HCT116 (cell line): ENCODE data around the gene PCSK9. TPM values are rescaled to one million over a fixed set of nuclear protein-coding genes. Genes with fewer than 3 reads are reported as not detected.

Source experiments
- ATAC-seq: fragments of 200-7000 bp; cut with Tn5 transposase; 2 replicates; pipeline ENCODE4 v1.9.1; 2020; ENCODE audit warnings: mild to moderate bottlenecking, moderate library complexity
- BruUV-seq: library from RNA; stranded (reverse); fragments of 400-500 nt; replicated peaks from 2 replicates; lab custom pipeline; 2021; lab: Mats Ljungman, UMichigan
- CTCF ChIA-PET: fragments of 300-600 bp; sonication (Branson Sonifier 250); formaldehyde crosslinking; loops from one replicate; lab custom pipeline; 2021; ENCODE audit warnings: antibody characterized with exemption; lab: Charles Lee
- POLR2A ChIA-PET: fragments of 300-600, 350-600 bp; sonication (Branson Sonifier 250); formaldehyde crosslinking; loops from one replicate; lab custom pipeline; 2021; ENCODE audit warnings: antibody characterized with exemption; lab: Charles Lee
- RAD21 ChIA-PET, 2 experiments: fragments of 300-600 bp; sonication (Branson Sonifier 250); formaldehyde crosslinking; loops; one replicate each; lab custom pipeline; 2023; ENCODE audit warnings: low total read pairs in 2 of 2; ENCODE audit not compliant: uncharacterized antibody in 2 of 2, unreplicated experiment in 2 of 2, low non-redundant PET in 1 of 2; lab: Charles Lee
- DNase-seq: peaks from one replicate; pipeline ENCODE4 v3.0.0-alpha.2; 2010; ENCODE audit warnings: low read depth, low spot score
- H2AFZ ChIP-seq: fragments of 200-600 bp; shearing (Covaris generic), sonication (generic); 2 replicates; pipeline ENCODE4 v1.6.1; 2017; ENCODE audit warnings: low read depth, mixed run types, mixed read lengths, antibody characterized with exemption, low read length; ENCODE audit not compliant: poor library complexity, severe bottlenecking
- H3K27ac ChIP-seq: 2 replicates; pipeline ENCODE4 v1.5.1; 2012; ENCODE audit warnings: low read depth, low read length
- H3K27me3 ChIP-seq: fragments of 200-600 bp; sonication (generic); 2 replicates; pipeline ENCODE4 v1.6.1; 2016; ENCODE audit warnings: mixed run types, low read length, mixed read lengths; ENCODE audit not compliant: insufficient read depth
- H3K36me3 ChIP-seq, 2 experiments: fragments of 200-500 bp in 1 of 2; fragments of 200-600 bp in 1 of 2; sonication (Bioruptor generic) in 1 of 2; sonication (generic) in 1 of 2; 2 replicates each; pipeline versions ENCODE4 v1.5.1 to v1.6.1; 2014 to 2016; ENCODE audit warnings: low read length in 2 of 2, inconsistent platforms in 1 of 2, mixed read lengths in 1 of 2, mixed run types in 1 of 2; ENCODE audit not compliant: insufficient read depth in 2 of 2, control insufficient read depth in 1 of 2
- H3K4me1 ChIP-seq, 2 experiments: fragments of 200-600 bp in 1 of 2; sonication (generic) in 1 of 2; 2 replicates each; pipeline versions ENCODE4 v1.5.1 to v1.6.1; 2012 to 2017; ENCODE audit warnings: low read length in 2 of 2, inconsistent platforms in 1 of 2, mild to moderate bottlenecking in 1 of 2, mixed read lengths in 1 of 2, mixed run types in 1 of 2, moderate library complexity in 1 of 2; ENCODE audit not compliant: insufficient read depth in 2 of 2, control insufficient read depth in 1 of 2
- H3K4me2 ChIP-seq: fragments of 200-600 bp; sonication (generic); 2 replicates; pipeline ENCODE4 v1.6.1; 2017; ENCODE audit warnings: mixed run types, low read length, mixed read lengths
- H3K4me3 ChIP-seq, 2 experiments: fragments of 200-600 bp in 1 of 2; sonication (generic) in 1 of 2; replicated peaks in 1 of 2; 2 replicates each; pipeline ENCODE4 v1.5.1; 2011 to 2016; ENCODE audit warnings: low read length in 2 of 2, control low read depth in 1 of 2, low read depth in 1 of 2, mild to moderate bottlenecking in 1 of 2, mixed read lengths in 1 of 2, mixed run types in 1 of 2
- H3K79me2 ChIP-seq: fragments of 200-600 bp; sonication (generic); 2 replicates; pipeline ENCODE4 v1.6.1; 2017; ENCODE audit warnings: mild to moderate bottlenecking, mixed run types, low read length, moderate library complexity, mixed read lengths; ENCODE audit not compliant: insufficient read depth
- H3K9ac ChIP-seq: fragments of 200-600 bp; sonication (generic); 2 replicates; pipeline ENCODE4 v1.6.1; 2016; ENCODE audit warnings: low read length, mixed read lengths
- H3K9me2 ChIP-seq: fragments of 200-600 bp; sonication (generic), shearing (Covaris generic); 2 replicates; pipeline ENCODE4 v1.6.1; 2017; ENCODE audit warnings: mixed run types, mild to moderate bottlenecking, moderate library complexity; ENCODE audit not compliant: insufficient read depth
- H3K9me3 ChIP-seq, 2 experiments: fragments of 200-500 bp in 1 of 2; fragments of 200-600 bp in 1 of 2; sonication (Bioruptor generic) in 1 of 2; sonication (generic) in 1 of 2; 2 replicates each; pipeline ENCODE4 v1.6.1; 2014 to 2017; ENCODE audit warnings: low read length in 2 of 2, mixed read lengths in 2 of 2, inconsistent platforms in 1 of 2, low read depth in 1 of 2, mild to moderate bottlenecking in 1 of 2, mixed run types in 1 of 2, moderate library complexity in 1 of 2; ENCODE audit not compliant: control insufficient read depth in 1 of 2, insufficient read depth in 1 of 2
- H4K20me1 ChIP-seq: fragments of 200-600 bp; sonication (generic), shearing (Covaris generic); 2 replicates; pipeline ENCODE4 v1.6.1; 2017; ENCODE audit warnings: mixed run types, mild to moderate bottlenecking, moderate library complexity; ENCODE audit not compliant: insufficient read depth
- ATF3 ChIP-seq: IDR thresholded peaks from 2 replicates; pipeline ENCODE4 v1.6.1; 2012
- CTCF ChIP-seq, 3 experiments: fragments of 200-600 bp in 1 of 3; sonication (generic) in 1 of 3; IDR thresholded peaks in 2 of 3; conservative IDR thresholded peaks in 1 of 3; 2 replicates each; pipeline ENCODE4 v1.5.1; 2012 to 2017; ENCODE audit warnings: low read depth in 2 of 3, low read length in 2 of 3, antibody characterized with exemption in 1 of 3, borderline replicate concordance in 1 of 3, control low read depth in 1 of 3, mild to moderate bottlenecking in 1 of 3, mixed read lengths in 1 of 3, mixed run types in 1 of 3, moderate library complexity in 1 of 3; ENCODE audit not compliant: insufficient read depth in 1 of 3
- EZH2 ChIP-seq: fragments of 200-600 bp; sonication (generic); IDR thresholded peaks from 2 replicates; pipeline ENCODE4 v1.6.1; 2017; ENCODE audit warnings: antibody characterized with exemption, mixed run types
- JUND ChIP-seq: IDR thresholded peaks from 2 replicates; pipeline ENCODE4 v1.6.1; 2012
- POLR2AphosphoS5 ChIP-seq: IDR thresholded peaks from 2 replicates; pipeline ENCODE4 v1.6.1; 2011; ENCODE audit warnings: mild to moderate bottlenecking, low read depth, low read length, moderate library complexity
- RAD21 ChIP-seq: IDR thresholded peaks from 2 replicates; pipeline ENCODE4 v1.6.1; 2012; ENCODE audit warnings: low read depth, mild to moderate bottlenecking
- REST ChIP-seq: IDR thresholded peaks from 2 replicates; pipeline ENCODE4 v1.6.1; 2012; ENCODE audit warnings: low read depth
- SP1 ChIP-seq: IDR thresholded peaks from 2 replicates; pipeline ENCODE4 v1.6.1; 2012; ENCODE audit warnings: low read depth
- TCF7L2 ChIP-seq: IDR thresholded peaks from 2 replicates; pipeline ENCODE4 v1.7.0; 2011; ENCODE audit warnings: borderline replicate concordance, inconsistent platforms; ENCODE audit not compliant: insufficient read depth, insufficient read length; ENCODE audit errors: extremely low read depth
- YY1 ChIP-seq: IDR thresholded peaks from 2 replicates; pipeline ENCODE4 v1.6.1; 2011; ENCODE audit warnings: low read length, low read depth, moderate library complexity, mild to moderate bottlenecking; ENCODE audit not compliant: insufficient replicate concordance; ENCODE audit errors: extremely low read depth
- ZBTB33 ChIP-seq: IDR thresholded peaks from 2 replicates; pipeline ENCODE4 v1.6.1; 2011; ENCODE audit warnings: mild to moderate bottlenecking, low read length, moderate library complexity; ENCODE audit not compliant: insufficient replicate concordance; ENCODE audit errors: extremely low read depth
- ZFX ChIP-seq: fragments of 450-650 bp; IDR thresholded peaks from 2 replicates; pipeline ENCODE4 v1.6.1; 2017
- intact Hi-C: fragments of 100-400 bp; cut with micrococcal nuclease; formaldehyde crosslinking; loops from 2 replicates; pipeline ENCODE4 v1.10.0; 2022
- total RNA-seq: library from RNA; stranded (reverse); gene quantifications from one replicate; pipeline ENCODE4 v1.2.1, GENCODE V29; 2021; ENCODE audit not compliant: unreplicated experiment

The PCSK9 gene
- total RNA-seq, 1 experiment from 2014 or later, result 39.6 TPM

- Histone ChIP-seq H3K9ac (no peak overlapping the region), H4K20me1 (no peaks in the 10 kb centered on the region), H3K36me3 (peaks cover 21 to 26% of the 10 kb centered on the region in 2 experiments; a peak in 3 of 4 replicates), H3K9me3 (no peaks in the 10 kb centered on the region), H3K4me2 (no peak overlapping the region), H3K9me2 (no peaks in the 10 kb centered on the region), H3K4me1 (peaks cover 0 to 5% of the 10 kb centered on the region in 2 experiments; a peak in 1 of 4 replicates), H3K27me3 (no peaks in the 10 kb centered on the region), H3K4me3 (no peak overlapping the region), H2AFZ (no peak overlapping the region), H3K79me2 (no peaks in the 10 kb centered on the region), H3K27ac (no peak overlapping the region)
- ChIA-PET POLR2A (no interaction called here), RAD21 (no interaction called here), CTCF (no interaction called here)
- intact Hi-C loops, result no loop called here
- BruUV-seq, result no TSS peak
- no peak for ATAC-seq
- TF ChIP-seq ZFX (no peak), REST (no peak), JUND (no peak), POLR2AphosphoS5 (no peak), SP1 (no peak)
- no peak for DNase-seq
Measured at GRCh38 chr1:55067914-55068313, 28.6 kb downstream of the PCSK9 start.

- Histone ChIP-seq H3K9me2 (no peaks in the 10 kb centered on the region), H3K36me3 (peaks cover 23 to 33% of the 10 kb centered on the region in 2 experiments; a peak in 3 of 4 replicates), H3K79me2 (no peaks in the 10 kb centered on the region), H3K9me3 (no peaks in the 10 kb centered on the region), H3K4me1 (peaks cover 0 to 5% of the 10 kb centered on the region in 2 experiments; a peak in 1 of 4 replicates), H4K20me1 (no peaks in the 10 kb centered on the region), H3K27ac (no peak overlapping the region), H3K4me3 (no peak overlapping the region), H3K9ac (no peak overlapping the region), H3K27me3 (no peaks in the 10 kb centered on the region), H3K4me2 (no peak overlapping the region), H2AFZ (no peak overlapping the region)
- ATAC-seq (no peak), DNase-seq (no peak)
- ChIA-PET RAD21 (no interaction called here), POLR2A (no interaction called here), CTCF (no interaction called here)
- no TSS peak for BruUV-seq
- intact Hi-C loops, result no loop called here
- TF ChIP-seq RAD21, result no peak
- TF ChIP-seq YY1, result no peak
- no peak for TF ChIP-seq ZFX
- no peak for TF ChIP-seq ATF3
- TF ChIP-seq JUND, result no peak
- TF ChIP-seq TCF7L2, result no peak
- TF ChIP-seq ZBTB33, result no peak
- no peak for TF ChIP-seq EZH2
- TF ChIP-seq CTCF (IDR thresholded peaks at IDR 0.05 in 2 of 3, conservative IDR thresholded peaks at IDR 0.05 in 1 of 3; ENCODE audit: borderline replicate concordance in 1 of 3, insufficient read depth in 1 of 3, low read depth in 2 of 3, low read length in 2 of 3), result no peak
Measured at GRCh38 chr1:55068638-55069037, 29.3 kb downstream of the PCSK9 start.
